Chondrocyte (in vitro differentiated cells): ENCODE results near the gene GAPVD1. TPM values are rescaled to one million over a fixed set of nuclear protein-coding genes. Genes with fewer than 3 reads are reported as not detected.
"Not testable (repeated sequence)": the region's sequence is repeated elsewhere in the genome, so short reads cannot be mapped to it uniquely, and the experiment has no call there.

Source experiments
- DNase-seq: peaks from one replicate; pipeline ENCODE4 v3.0.0; 2021; ENCODE audit warnings: mixed read lengths, low spot score
- H3K27ac Mint-ChIP-seq: one replicate; pipeline ENCODE4 v1.8.0; 2021; ENCODE audit warnings: mild to moderate bottlenecking, moderate library complexity, mixed read lengths; ENCODE audit not compliant: unreplicated experiment
- H3K27me3 Mint-ChIP-seq: 2 replicates; pipeline ENCODE4 v1.8.0; 2021; ENCODE audit warnings: low read depth, mixed read lengths
- H3K36me3 Mint-ChIP-seq: 2 replicates; pipeline ENCODE4 v1.8.0; 2021; ENCODE audit warnings: low read depth, mixed read lengths
- H3K4me1 Mint-ChIP-seq: 2 replicates; pipeline ENCODE4 v1.8.0; 2021; ENCODE audit warnings: low read depth, mild to moderate bottlenecking, mixed read lengths
- H3K4me3 Mint-ChIP-seq: one replicate; pipeline ENCODE4 v1.8.0; 2021; ENCODE audit warnings: mild to moderate bottlenecking, moderate library complexity, mixed read lengths; ENCODE audit not compliant: unreplicated experiment
- H3K9me3 Mint-ChIP-seq: 2 replicates; pipeline ENCODE4 v1.8.0; 2021; ENCODE audit warnings: low read depth, mixed read lengths
- total RNA-seq: library from RNA; stranded (reverse); gene quantifications from 3 replicates; pipeline ENCODE4 v1.2.1, GENCODE V29; 2021
- TF ChIP-seq, protein P1 (sequence below): fragments of 200-600 bp; sonication (generic); IDR thresholded peaks from 2 replicates; pipeline ENCODE4 v1.5.0; 2021; ENCODE audit warnings: antibody characterized with exemption, mild to moderate bottlenecking, moderate library complexity

Gene GAPVD1
- total RNA-seq, 1 donor from 2014 or later, result 46.2 TPM

DNA sequence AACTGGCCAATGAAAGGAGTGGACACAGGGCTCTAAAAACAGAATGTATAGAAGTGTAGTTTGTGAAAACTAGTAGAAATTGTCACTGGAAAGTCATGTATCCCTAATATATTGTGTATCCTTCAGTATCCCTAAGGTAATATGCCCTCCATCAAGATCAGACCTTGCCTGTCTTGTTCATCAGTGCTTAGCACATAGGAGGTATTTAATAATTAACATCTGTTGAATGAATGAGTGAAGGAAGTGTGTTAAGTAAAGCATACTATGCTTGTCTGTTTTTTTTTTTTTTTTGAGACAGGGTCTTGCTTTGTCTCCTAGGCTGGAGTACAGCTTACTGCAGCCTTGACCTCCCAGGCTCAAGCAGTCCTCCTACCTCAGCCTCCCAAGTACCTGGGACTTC, 15.8 kb downstream of the GAPVD1 start:
- Mint-ChIP-seq H3K9me3 (no peaks in the 10 kb centered on the region), H3K27ac (no peak overlapping the region), H3K27me3 (no peaks in the 10 kb centered on the region), H3K4me1 (peaks cover 33% of the 10 kb centered on the region), H3K36me3 (no peaks in the 10 kb centered on the region), H3K4me3 (no peak overlapping the region)
- TF ChIP-seq, protein P1, sequence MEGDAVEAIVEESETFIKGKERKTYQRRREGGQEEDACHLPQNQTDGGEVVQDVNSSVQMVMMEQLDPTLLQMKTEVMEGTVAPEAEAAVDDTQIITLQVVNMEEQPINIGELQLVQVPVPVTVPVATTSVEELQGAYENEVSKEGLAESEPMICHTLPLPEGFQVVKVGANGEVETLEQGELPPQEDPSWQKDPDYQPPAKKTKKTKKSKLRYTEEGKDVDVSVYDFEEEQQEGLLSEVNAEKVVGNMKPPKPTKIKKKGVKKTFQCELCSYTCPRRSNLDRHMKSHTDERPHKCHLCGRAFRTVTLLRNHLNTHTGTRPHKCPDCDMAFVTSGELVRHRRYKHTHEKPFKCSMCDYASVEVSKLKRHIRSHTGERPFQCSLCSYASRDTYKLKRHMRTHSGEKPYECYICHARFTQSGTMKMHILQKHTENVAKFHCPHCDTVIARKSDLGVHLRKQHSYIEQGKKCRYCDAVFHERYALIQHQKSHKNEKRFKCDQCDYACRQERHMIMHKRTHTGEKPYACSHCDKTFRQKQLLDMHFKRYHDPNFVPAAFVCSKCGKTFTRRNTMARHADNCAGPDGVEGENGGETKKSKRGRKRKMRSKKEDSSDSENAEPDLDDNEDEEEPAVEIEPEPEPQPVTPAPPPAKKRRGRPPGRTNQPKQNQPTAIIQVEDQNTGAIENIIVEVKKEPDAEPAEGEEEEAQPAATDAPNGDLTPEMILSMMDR, result no peak
- DNase-seq, result no peak

DNA sequence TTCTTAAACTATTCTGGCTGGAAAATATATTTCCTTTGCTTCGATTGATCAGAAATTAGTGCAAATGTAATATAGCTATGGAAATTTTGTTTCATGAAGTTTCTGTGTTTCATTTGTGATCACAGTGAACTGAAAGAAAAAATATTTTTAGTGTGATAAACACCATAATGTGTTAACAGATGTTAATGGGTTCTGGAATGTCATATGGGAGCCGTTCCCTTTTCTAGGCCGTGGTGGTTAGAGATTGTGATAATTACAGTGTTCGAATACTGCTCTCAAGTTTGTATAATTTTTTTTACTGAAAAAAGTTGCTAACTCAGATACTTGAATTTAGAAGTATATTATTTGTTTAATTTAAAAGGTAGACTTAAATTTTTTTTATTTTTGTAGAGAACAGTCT, 19.3 kb downstream of the GAPVD1 start:
- Mint-ChIP-seq H3K27me3 (no peaks in the 10 kb centered on the region), H3K4me3 (no peak overlapping the region), H3K36me3 (no peaks in the 10 kb centered on the region), H3K4me1 (peaks cover 26% of the 10 kb centered on the region), H3K27ac (no peak overlapping the region), H3K9me3 (no peaks in the 10 kb centered on the region)
- no peak for DNase-seq
- TF ChIP-seq, protein P1, result no peak

DNA sequence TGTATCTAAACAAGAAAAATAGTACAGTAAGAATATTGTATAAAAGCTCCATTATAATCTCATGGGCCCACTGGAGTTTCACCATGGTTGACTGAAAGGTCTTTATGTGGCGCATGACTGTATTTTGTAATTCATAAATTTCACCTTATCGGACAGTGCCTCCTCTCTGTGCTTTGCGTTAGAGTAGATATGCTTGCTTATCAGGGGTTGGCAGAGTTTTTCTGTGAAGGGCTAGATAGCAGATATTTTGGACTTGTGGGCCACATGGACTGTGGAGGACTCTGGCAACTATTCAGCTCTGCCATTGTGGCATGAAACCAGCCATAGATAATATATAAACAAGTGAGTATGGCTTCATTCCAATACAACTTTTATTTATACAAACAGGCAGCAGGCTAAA, 23.2 kb downstream of the GAPVD1 start:
- no peak for DNase-seq
- peaks cover 8% of the 10 kb centered on the region for H3K4me1 Mint-ChIP-seq
- TF ChIP-seq, protein P1, result no peak
- no peaks in the 10 kb centered on the region for H3K9me3 Mint-ChIP-seq
- H3K36me3 Mint-ChIP-seq, result no peaks in the 10 kb centered on the region
- H3K4me3 Mint-ChIP-seq, result no peak overlapping the region
- no peaks in the 10 kb centered on the region for H3K27me3 Mint-ChIP-seq
- peak overlapping the region; percentile 23 for H3K27ac Mint-ChIP-seq

DNA sequence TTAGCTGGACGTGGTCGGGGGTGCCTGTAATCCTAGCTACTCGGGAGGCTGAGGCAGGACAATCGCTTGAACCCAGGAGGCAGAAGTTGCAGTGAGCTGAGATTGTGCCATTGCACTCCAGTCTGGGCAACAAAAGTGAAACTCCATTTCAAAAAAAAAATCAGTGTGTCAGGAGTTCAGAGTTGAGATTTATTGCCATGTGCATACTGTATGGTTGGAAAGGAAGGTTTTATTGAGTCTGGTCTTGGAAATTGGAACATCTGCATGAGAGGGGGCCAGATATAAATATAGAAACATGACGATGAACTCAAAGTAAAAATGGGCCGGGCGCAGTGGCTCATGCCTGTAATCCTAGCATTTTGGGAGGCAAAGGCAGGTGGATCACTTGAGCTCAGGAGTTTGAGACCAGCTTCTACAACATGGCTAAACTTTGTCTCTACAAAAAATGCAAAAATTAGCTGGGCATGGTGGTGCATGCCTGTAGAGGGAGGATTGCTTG, 25.4 kb downstream of the GAPVD1 start:
- not testable (repeated sequence) for H3K9me3 Mint-ChIP-seq, DNase-seq, H3K4me1 Mint-ChIP-seq, H3K27me3 Mint-ChIP-seq, H3K27ac Mint-ChIP-seq, H3K4me3 Mint-ChIP-seq, H3K36me3 Mint-ChIP-seq

DNA sequence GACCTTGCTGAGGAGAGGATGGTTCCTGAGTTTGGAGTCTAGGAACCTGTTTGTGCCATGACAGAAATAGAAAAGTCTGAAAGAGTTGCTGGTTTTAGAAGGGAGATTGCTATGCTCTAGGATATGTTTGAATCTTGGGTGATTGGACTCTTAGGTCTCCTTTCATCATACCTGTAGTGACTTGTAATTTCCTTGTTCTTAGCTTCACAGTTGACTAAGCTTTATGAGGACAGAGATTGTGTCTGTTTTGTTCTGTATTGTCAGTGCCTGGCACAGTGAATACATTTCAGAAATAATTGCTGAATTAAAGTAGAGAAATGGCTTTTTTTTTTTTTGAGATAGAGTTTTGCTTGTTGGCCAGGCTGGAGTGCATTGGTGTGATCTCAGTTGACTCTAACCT, 31.5 kb downstream of the GAPVD1 start:
- H3K27me3 Mint-ChIP-seq, result no peaks in the 10 kb centered on the region
- TF ChIP-seq, protein P1, result no peak
- peaks cover 20% of the 10 kb centered on the region for H3K4me1 Mint-ChIP-seq
- no peak overlapping the region for H3K4me3 Mint-ChIP-seq
- no peaks in the 10 kb centered on the region for H3K36me3 Mint-ChIP-seq
- no peak for DNase-seq
- no peak overlapping the region for H3K27ac Mint-ChIP-seq
- H3K9me3 Mint-ChIP-seq, result no peaks in the 10 kb centered on the region

DNA sequence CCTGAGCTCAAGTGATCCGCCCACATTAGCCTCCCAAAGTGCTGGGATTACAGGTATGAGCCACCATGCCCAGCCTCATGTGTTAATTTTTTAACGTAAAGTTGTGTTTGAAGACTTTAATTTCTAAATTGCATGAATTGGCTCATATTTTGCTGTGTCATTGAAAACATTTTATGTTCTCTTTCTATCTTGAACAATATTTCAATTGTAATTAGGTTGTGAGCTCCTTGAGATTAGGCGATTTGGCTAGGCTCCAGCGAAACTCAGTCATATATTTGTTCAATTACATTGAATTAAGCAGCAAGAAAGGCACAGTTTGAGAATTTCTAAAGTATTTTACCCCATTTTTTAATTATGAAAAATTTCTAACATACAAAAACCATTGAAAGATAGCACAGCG, 34.0 kb downstream of the GAPVD1 start:
- no peaks in the 10 kb centered on the region for H3K9me3 Mint-ChIP-seq
- H3K4me1 Mint-ChIP-seq, result peaks cover 24% of the 10 kb centered on the region
- peak overlapping the region; percentile 36 for H3K27ac Mint-ChIP-seq
- H3K36me3 Mint-ChIP-seq, result no peaks in the 10 kb centered on the region
- DNase-seq, result no peak
- H3K4me3 Mint-ChIP-seq, result no peak overlapping the region
- TF ChIP-seq, protein P1, result no peak
- no peaks in the 10 kb centered on the region for H3K27me3 Mint-ChIP-seq
